Measurements from ENCODE around the gene FOXE1.

The FOXE1 gene

GRCh38 chr9:97868859-97869258 lies 15.8 kb downstream of the FOXE1 start:
- DNase-seq = no peak

DNA sequence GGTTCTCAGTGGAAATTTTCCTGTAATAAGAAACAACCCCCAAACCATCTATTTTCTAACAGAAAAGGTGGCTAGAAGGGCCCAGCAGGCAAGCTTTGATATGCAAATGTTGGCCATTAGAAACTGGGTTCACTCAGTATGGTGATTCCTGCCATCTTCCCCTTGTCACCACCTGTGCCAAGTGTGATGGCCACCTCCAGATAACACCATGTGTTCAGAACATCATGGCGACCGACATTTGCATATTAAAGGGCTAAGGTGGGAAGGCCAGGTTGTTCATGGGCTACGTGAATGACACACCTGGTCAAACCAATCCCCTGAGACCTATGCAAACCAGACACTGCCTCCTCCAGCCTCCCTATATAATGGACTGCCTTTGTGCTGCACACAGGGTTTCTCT lies 20.4 kb downstream of the FOXE1 start:
- DNase-seq = no peak

DNA sequence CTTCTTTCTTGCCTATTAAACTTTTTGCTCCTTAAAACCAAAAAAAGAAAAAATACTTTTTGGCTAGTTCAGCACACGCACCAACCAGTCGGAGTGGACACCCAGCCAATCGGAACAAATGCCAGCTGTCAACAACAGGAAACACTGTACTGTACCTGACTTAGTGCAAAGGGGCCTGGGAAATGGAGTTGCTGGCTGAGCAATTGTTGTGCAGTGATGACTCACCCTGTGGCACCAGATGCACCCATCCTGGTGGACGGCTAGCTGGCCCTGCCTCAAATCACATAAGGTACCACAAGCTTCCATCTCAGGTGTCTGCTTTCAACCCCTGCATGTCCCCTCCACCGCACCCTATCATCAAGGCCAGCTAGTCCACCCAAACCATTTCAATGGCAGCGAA lies 20.9 kb downstream of the FOXE1 start:
- no peak for DNase-seq

DNA sequence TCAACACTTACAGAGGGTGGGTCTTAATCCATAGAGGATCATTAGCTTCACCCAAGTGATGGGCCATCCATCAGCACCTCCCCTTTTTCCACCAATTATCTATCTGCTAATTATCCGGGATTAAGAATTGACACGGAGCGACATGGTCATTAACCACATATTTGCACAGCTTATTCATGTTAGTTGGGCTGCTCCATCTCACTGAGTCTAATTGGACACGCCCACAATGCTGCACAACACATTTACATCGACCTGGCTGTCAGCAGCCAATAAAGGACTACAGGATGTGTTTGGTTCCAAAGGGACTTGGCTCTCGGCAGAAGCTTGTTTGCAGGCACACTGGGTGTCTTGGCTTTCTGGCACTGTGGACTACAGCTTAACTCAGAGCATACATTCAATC lies 21.6 kb downstream of the FOXE1 start:
- DNase-seq = no peak

DNA sequence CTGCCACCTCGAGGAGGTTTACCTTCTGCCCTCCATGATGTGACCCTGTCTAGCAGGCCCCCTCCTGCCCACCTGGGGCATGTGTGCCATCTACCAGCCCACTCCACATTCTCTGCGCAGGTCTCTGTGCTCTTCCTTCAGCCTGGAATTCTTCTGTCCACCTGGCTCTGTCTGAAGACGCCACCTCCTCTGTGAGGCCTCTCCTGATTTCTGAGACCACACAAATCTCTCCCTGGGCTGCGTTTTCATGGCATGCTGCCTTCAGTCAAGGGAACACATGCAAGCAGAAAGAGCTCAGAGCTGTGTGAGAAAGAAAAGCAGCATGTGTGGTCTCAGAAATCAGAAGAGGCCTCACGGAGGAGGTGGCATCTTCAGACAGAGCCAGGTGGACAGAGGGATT lies 22.1 kb downstream of the FOXE1 start:
- no peak for DNase-seq

- no peak for DNase-seq
These were observed 23.0 kb downstream of the FOXE1 start for GRCh38 chr9:97876061-97876460.

DNA sequence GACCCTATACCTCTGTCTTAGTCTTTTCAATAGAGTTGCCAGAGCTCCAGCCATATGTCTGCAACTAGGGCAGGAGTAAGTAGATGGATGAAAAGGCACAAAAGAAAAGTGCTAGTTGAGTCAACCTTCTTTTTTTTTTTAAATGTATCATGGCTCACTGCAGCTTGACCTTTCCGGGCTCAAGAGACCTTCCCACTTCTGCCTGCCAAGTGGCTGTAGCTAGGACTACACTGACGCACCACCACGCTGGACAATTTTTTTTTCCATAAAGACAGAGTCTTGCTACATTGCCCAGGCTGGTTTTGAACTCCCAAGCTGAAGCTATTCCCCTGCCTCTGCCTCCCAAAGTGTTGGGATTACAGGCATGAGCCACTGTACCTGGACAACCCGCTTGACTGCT lies 27.3 kb downstream of the FOXE1 start:
- DNase-seq = no peak

DNA sequence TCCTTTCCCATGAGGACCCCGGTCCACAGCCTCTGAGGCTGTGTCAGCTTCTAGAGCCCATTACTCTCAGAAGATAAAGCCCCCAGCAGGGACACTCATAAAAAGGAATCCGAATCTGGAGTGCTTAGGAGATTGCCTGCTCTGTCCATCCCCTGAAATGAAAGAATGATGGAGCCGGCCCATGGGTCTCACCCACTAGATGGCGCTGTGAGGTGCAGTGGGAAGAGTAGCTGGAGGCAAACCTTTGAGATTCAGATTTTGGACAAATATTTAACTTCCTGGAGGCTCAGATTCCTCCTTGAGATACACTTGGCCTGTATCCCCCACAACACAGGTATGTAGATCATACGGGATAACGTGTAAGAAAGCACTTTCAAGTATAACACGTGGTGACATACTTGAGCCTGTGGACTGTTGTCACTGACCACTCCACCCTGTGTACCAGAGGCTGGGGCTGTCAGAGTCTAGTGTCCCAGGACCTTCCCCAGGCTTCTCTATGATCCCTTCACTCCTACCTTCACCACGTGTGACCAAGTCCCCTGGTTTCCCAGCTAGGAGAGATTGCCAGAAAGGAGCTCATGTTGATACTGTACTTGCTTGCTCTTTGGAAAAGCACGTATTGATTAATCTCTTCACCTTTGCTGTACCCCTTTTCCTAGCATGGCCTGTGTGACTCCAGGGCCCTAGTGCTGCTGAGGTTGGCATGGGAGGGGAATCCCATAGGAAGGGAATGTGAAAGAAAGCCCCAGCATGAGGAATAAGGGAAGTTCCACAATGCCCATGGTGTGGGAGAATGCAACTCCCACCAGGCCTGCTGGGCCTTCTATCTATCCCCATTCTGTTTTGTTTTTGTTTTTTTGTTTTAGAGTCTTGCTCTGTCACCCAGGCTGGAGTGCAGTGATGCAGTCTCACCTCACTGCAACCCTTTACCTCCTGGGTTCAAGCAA lies 37.2 kb downstream of the FOXE1 start:
- DNase-seq = peak; percentile 67

GRCh38 chr9:97891736-97892135 lies 38.7 kb downstream of the FOXE1 start:
- no peak for DNase-seq

GRCh38 chr9:97892421-97892820 lies 39.4 kb downstream of the FOXE1 start:
- no peak for DNase-seq

DNA sequence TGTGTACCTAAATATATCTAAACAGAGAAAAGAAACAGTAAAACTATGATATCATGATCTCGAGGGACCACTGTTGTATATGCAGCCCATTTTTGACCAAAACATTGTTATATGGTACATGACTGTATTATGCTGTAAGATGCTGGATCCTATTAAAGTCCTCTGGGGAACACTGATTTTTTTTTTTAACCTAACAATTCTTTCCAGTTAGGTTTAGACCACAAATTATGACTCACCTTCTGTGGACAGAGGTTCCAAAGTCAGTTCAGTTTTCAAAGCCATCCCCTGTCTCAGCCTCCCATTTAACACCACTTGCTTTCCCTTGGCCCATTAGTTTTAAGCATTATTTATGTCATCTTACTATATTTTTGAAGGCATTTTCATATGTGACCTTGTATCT lies 42.2 kb downstream of the FOXE1 start:
- DNase-seq = no peak

DNA sequence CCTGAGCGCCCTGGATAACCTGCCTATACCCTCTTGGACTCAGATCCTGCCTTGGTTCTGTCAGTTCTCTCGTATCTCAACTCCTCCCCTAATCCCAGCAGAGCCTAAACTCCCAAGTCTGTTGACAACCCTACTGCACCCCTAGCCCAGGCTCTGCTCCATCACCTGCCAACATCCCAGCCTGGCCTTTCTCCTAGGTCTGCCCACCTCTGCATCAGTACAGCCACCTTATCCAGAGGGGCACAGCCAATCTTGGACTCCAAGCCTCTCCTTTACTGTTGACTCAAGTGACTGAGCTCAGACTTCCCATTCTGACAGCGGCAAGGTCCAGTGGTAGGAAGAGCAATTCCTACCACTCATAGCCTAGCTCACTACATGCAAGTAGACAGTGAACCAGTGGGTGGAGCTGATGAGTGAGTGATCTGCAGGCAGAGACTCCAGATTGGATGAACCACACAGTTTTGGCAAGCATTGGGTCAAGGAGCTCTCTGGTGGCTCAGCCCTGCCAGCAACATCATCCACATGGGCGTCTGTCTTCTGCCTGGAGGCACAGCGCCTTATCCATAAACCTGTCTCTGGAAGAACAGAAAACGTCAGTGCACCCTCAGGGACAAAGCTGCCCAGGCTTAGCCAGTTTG lies 42.8 kb downstream of the FOXE1 start:
- DNase-seq = no peak

- no peak for DNase-seq
These were observed 47.2 kb downstream of the FOXE1 start for GRCh38 chr9:97900103-97900737.

GRCh38 chr9:97900738-97901565 lies 47.9 kb downstream of the FOXE1 start:
- DNase-seq = no peak

DNA sequence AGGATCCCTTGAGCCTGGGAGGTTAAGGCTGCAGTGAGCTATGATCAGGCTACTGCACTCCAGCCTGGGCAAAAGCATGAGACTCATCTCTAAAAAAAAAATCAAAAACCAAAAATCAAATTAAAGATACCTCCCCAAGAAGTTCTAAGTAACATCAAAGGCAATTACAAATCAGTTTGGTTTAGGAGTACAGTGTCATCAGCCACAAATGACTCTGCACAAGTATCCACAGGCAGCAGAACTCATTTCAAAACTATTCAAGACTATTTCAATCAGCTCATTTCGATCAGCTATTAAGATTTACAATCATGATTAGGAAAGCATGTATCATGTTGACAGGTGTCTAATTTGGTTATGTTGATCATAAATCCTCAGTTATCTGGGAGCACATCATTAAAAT lies 50.2 kb downstream of the FOXE1 start:
- DNase-seq = no peak

DNA sequence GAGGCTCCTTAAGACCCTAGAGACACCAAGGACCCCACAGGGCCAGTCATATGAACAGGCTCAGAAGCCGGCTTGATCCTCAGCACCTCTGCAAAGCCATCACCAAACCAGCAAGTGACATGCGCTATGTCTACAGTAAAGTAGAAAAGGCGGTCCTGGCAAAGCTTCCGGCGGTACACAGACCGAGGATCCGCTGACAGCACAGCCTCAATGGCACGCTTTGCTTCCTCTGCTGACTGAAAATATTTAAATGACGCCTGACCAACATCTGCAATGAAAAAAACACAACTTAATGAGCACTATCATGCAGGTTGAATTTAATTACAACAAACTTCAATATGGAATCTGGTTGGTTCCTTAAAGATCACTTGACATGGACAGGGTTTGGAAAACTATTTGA lies 51.7 kb downstream of the FOXE1 start:
- DNase-seq = no peak

GRCh38 chr9:97905228-97905627 lies 52.2 kb downstream of the FOXE1 start:
- DNase-seq = no peak

All from activated T-cell treated with anti-CD3 and anti-CD28 coated beads for 4 hours (primary cell).